ENCODE results near the gene HOXC13.

Gene HOXC13

GRCh38 chr12:53938326-53939140 lies at the start of gene HOXC13:
Gene HOXC13, plus strand, starts transcription at chr12:53938831. Its CDS starts 76 bp downstream, at chr12:53938907.
- DNase-seq, result no peak

GRCh38 chr12:53890081-53890480 lies 48.5 kb upstream of the HOXC13 start:
- DNase-seq, result no peak

- DNase-seq, result no peak
Measured at GRCh38 chr12:53892762-53893395, 45.8 kb upstream of the HOXC13 start.

DNA sequence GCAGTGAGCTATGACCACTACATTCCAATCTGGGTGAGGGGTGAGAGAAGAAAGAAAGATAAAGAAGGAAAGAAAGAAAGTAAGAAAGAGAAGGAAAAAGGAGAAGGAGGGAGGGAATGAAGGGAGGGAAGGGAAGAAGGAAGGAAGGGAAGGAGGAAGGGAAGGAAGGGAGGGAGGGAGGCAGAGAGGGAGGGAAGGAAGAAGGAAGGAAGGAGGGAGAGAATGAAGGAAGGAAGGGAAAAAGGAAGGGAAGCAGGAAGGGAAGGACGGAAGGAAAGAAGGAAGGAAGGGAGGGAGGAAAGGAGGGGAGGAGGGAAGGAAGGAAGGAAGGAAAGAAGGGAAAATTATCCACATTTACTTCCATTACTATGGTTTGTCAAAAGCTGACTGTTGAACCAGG lies 39.4 kb upstream of the HOXC13 start:
- DNase-seq, result no peak

GRCh38 chr12:53907103-53907502 lies 31.5 kb upstream of the HOXC13 start:
- DNase-seq, result no peak

- no peak for DNase-seq
Measured at GRCh38 chr12:53916788-53917655, 21.6 kb upstream of the HOXC13 start.

- DNase-seq, result no peak
Measured at GRCh38 chr12:53924521-53925405, 13.9 kb upstream of the HOXC13 start.

GRCh38 chr12:53927220-53928029 lies 11.2 kb upstream of the HOXC13 start:
- DNase-seq, result no peak

DNA sequence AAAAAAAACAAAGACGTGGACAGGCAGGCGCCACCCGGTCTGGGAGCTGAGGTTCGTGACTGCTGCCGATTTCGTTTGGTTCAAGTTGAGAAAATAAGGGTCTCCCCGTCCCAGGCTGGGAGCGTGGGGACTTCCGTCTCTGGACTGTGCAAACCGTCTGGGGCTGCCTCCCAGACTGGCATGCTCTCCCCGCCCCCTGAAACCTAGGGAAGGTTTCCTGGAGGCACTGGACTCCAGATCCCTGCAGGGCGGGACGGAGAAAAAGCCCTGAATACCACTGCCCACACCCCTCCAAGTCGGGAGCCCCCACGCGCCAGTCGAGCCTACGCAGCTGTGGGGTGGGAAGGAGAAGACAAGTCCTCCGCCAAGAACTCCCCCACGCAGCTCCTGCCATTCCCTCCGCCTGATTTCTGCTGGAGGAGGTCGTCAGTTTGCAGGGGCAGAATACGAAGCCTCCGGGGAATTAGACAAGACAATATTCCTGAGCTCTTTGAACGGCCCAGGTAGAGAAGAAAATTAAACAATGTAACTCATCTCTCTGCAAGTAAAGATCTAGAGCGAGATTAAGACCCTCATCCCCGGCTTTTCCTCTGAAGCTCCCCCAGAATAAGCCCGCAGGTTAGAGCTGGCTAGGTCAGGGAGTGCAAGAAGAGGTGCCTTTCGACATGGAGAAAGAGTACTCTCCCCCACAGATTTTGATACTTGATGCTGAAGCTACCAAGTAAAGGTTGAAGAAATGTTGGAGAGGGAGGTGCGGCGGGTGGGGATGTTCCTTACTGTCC lies 10.4 kb upstream of the HOXC13 start:
- DNase-seq, result no peak

DNA sequence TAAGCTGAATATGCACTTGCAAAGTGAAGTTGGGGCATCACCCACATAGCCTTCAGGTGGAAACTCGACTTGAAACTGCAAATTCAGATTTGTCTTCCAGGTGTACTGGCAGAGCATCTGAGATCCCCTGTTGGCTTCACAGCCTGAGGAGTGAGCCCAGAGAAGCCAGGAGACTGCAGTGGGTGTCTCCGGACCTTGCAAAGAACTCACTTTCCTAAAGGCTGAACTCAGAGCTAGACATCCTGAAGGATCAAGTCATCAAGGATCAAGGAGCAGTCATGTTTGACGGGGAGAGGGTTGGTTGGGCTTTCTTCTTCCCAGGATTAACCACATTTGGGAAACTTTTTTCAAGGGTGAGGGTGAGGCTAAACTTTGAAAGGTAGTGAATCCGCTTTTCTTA lies 9.1 kb upstream of the HOXC13 start:
- no peak for DNase-seq

DNA sequence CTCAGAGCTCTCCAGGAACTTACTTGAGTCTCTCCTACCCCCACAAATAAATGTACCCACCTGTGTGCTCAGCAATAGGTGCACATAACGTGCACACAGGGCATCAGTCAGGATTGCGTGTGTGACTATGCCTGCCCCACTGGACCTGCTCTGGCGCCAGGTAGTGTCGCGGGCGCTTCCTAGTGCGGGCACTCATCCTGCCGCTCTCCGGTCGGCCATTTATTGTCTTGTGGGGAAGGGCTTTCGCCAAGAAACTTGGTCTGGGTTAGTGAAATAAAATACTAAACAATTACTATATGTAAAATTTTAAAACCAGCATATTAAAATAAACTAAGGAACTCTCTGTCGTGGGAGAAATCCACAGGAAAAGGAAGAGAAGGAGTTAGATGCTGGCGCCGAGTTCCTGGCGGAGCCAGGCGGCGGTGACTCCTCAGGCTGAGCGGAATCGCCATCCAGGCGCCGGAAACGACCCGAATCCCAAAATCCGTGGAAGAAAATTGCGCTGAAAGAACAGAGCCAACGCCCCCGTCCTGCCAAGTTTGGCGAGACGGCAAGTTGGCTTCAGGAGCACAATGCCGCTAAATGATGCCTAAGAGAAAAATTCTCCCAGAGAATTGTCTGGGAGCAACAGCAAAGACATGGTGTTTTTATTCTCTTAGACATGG lies 7.9 kb upstream of the HOXC13 start:
- no peak for DNase-seq

- DNase-seq, result no peak
Measured at GRCh38 chr12:53931844-53932581, 6.6 kb upstream of the HOXC13 start.

- DNase-seq, result no peak
Measured at GRCh38 chr12:53932915-53933314, 5.7 kb upstream of the HOXC13 start.

DNA sequence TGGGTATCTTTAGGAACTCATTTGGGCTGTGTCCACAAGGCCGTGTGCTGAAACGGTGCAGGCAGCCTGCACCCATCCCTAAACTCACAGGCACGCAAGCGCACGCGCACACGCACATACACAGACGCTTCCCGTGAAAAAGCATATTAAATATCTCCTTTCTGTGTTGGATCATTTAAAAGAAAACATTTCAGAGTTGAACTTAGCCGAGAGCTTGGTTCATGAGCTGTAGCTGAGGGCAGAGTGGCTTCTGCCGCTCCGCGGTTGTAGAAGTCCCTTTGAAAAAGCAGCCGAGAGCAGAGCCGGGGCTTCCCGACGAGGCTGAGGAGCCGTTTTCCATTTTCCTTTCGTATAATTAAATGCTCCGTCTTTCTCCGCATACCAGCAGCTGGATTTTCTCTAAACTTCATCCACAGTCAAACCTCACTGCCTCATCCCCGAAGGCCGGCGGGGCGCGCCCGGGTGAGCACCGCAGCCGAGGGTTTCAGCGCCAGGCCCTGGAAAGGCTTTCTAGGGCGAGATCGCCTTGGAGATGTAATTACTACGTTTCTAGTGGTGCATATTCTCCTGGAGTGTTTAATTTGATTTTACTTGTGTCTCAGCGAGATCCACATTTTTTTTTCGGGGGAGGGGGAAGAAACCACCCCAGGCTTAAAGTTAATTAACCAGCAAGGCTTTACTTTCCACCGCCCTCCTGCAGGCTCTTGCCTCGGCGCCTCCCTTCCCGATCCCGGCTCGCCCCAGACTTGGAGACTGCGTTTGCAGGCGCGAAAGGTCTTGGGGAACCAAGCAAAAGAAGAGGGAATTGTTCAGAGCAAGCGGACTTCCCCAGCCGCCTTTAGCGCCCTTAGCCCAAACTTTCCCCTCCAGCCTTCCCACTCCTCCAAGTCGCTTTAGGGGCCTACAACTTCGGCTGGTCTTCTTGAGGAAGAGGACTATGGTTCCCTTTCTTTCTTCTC lies 3.0 kb upstream of the HOXC13 start:
- no peak for DNase-seq

- DNase-seq, result no peak
Measured at GRCh38 chr12:53937099-53937498, 1.5 kb upstream of the HOXC13 start.

- DNase-seq, result no peak
Measured at GRCh38 chr12:53937596-53938325, 870 bp upstream of the HOXC13 start.
